ENCODE data around the gene EPSTI1.

Gene EPSTI1

DNA sequence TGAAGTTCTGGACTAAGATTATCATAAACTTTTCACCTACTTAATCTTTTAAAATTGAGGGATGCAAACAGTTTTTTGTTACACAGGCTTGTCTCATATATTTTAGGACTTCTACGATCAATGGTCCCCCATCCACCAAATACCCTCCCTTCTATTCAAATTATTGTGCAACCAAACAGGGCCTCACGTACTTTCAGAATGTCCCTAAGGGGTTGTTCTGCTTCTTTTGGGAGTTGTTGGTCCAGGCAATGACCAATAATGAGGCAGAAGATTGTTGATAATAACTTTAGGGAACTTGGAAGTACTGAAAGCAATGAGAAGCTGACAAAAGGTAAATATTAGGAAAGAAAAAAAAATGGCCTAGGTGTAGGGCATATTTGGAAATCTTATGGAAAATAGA, 34.2 kb upstream of the EPSTI1 start:
- H3K4me3 ChIP-seq (IDR thresholded peaks at IDR 0.05; ENCODE audit: insufficient read depth, low read depth, low read length) = no peak overlapping the region
- no peaks in the 10 kb centered on the region for H3K4me1 ChIP-seq (ENCODE audit: low read depth, poor library complexity, severe bottlenecking)
- TF ChIP-seq, protein P1, sequence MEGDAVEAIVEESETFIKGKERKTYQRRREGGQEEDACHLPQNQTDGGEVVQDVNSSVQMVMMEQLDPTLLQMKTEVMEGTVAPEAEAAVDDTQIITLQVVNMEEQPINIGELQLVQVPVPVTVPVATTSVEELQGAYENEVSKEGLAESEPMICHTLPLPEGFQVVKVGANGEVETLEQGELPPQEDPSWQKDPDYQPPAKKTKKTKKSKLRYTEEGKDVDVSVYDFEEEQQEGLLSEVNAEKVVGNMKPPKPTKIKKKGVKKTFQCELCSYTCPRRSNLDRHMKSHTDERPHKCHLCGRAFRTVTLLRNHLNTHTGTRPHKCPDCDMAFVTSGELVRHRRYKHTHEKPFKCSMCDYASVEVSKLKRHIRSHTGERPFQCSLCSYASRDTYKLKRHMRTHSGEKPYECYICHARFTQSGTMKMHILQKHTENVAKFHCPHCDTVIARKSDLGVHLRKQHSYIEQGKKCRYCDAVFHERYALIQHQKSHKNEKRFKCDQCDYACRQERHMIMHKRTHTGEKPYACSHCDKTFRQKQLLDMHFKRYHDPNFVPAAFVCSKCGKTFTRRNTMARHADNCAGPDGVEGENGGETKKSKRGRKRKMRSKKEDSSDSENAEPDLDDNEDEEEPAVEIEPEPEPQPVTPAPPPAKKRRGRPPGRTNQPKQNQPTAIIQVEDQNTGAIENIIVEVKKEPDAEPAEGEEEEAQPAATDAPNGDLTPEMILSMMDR (conservative IDR thresholded peaks at IDR 0.05; ENCODE audit: low read depth, low read length) = no peak
- no peaks in the 10 kb centered on the region for H4K20me1 ChIP-seq (ENCODE audit: insufficient read depth)
- no peak overlapping the region for H3K27ac ChIP-seq
- no peaks in the 10 kb centered on the region for H3K36me3 ChIP-seq (ENCODE audit: insufficient read depth)
- no peaks in the 10 kb centered on the region for H3K27me3 ChIP-seq (ENCODE audit: insufficient read depth, low read depth)
- no peak overlapping the region for H3K9ac ChIP-seq
- H3K79me2 ChIP-seq (ENCODE audit: insufficient read depth, low read depth) = no peaks in the 10 kb centered on the region
- H3K4me2 ChIP-seq = no peak overlapping the region
- no peak overlapping the region for H2AFZ ChIP-seq (ENCODE audit: low read depth)

DNA sequence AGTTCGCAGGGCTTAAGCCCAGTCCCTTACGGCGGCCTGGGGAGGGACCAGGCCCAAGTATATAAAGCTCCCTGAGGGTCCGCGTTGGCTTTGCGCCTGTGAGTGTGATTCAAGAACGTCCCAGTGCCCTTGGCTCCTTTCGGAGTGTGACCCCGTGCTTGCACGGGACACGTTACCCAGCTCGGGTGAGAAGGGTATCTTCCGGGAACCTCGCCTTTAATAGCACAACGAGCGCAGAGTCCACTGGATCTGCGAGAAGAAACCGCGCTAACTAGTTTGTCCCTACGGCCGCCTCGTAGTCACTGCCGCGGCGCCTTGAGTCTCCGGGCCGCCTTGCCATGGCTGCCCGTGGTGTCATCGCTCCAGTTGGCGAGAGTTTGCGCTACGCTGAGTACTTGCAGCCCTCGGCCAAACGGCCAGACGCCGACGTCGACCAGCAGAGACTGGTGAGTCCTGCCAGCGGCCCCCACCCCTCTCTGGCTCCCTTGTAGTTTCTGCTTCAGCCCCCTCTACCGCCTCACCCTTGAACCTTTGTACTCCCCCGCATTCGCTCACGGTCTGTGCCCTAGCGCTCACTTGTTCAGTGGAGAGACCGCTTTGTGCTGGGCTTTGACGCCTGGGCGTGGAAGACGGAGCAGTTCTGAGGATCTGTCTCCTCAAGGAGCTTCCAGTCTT, 31.4 kb upstream of the EPSTI1 start, which contains the start of gene DNAJC15:
DNAJC15 (plus strand) TSS at position 298 of the 675 bp plus-strand sequence; CDS start at position 339, 41 bp downstream.
- TF ChIP-seq, protein P1 (conservative IDR thresholded peaks at IDR 0.05; ENCODE audit: low read depth, low read length) = no peak
- H3K4me2 ChIP-seq = peak within 1 kb of the TSS; percentile 60; the same call in 1 of the 2 replicates
- H2AFZ ChIP-seq (ENCODE audit: low read depth) = peak within 1 kb of the TSS; percentile 57
- H3K79me2 ChIP-seq (ENCODE audit: insufficient read depth, low read depth) = no peaks in the 10 kb centered on the region
- H3K27me3 ChIP-seq (ENCODE audit: insufficient read depth, low read depth) = no peaks in the 10 kb centered on the region
- H3K9ac ChIP-seq = peak within 1 kb of the TSS; percentile 71
- no peaks in the 10 kb centered on the region for H4K20me1 ChIP-seq (ENCODE audit: insufficient read depth)
- H3K27ac ChIP-seq = peak within 1 kb of the TSS; percentile 50
- no peak within 1 kb of the TSS for H3K4me3 ChIP-seq (IDR thresholded peaks at IDR 0.05; ENCODE audit: insufficient read depth, low read depth, low read length)
- H3K4me1 ChIP-seq (ENCODE audit: low read depth, poor library complexity, severe bottlenecking) = no peaks in the 10 kb centered on the region
- H3K36me3 ChIP-seq (ENCODE audit: insufficient read depth) = no peaks in the 10 kb centered on the region

DNA sequence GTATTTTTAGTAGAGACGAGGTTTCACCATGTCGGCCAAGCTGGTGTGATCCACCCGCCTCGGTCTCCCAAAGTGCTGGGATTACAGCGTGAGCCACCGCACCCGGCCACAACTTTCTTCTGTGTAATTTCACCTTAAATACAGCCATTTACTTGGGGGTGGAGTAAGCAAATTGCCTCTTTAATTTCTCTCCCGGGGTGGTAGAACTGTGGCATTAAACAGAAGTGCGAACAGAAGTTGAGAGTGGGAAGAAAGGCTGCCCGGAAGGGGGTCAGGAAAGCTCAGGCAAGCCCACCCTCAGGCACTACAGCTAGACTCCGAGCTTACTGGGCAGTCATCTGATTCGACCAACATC, 30.9 kb upstream of the EPSTI1 start:
- TF ChIP-seq, protein P1 (conservative IDR thresholded peaks at IDR 0.05; ENCODE audit: low read depth, low read length) = no peak
- 0 out of 2 replicates have a peak overlapping the region, but pooled peaks have one; percentile 17 for H3K4me2 ChIP-seq
- H2AFZ ChIP-seq (ENCODE audit: low read depth) = peak overlapping the region; percentile 57
- H3K27me3 ChIP-seq (ENCODE audit: insufficient read depth, low read depth) = no peaks in the 10 kb centered on the region
- H4K20me1 ChIP-seq (ENCODE audit: insufficient read depth) = no peaks in the 10 kb centered on the region
- H3K9ac ChIP-seq = no peak overlapping the region
- no peaks in the 10 kb centered on the region for H3K79me2 ChIP-seq (ENCODE audit: insufficient read depth, low read depth)
- H3K4me1 ChIP-seq (ENCODE audit: low read depth, poor library complexity, severe bottlenecking) = no peaks in the 10 kb centered on the region
- H3K4me3 ChIP-seq (IDR thresholded peaks at IDR 0.05; ENCODE audit: insufficient read depth, low read depth, low read length) = no peak overlapping the region
- H3K27ac ChIP-seq = no peak overlapping the region
- H3K36me3 ChIP-seq (ENCODE audit: insufficient read depth) = no peaks in the 10 kb centered on the region

DNA sequence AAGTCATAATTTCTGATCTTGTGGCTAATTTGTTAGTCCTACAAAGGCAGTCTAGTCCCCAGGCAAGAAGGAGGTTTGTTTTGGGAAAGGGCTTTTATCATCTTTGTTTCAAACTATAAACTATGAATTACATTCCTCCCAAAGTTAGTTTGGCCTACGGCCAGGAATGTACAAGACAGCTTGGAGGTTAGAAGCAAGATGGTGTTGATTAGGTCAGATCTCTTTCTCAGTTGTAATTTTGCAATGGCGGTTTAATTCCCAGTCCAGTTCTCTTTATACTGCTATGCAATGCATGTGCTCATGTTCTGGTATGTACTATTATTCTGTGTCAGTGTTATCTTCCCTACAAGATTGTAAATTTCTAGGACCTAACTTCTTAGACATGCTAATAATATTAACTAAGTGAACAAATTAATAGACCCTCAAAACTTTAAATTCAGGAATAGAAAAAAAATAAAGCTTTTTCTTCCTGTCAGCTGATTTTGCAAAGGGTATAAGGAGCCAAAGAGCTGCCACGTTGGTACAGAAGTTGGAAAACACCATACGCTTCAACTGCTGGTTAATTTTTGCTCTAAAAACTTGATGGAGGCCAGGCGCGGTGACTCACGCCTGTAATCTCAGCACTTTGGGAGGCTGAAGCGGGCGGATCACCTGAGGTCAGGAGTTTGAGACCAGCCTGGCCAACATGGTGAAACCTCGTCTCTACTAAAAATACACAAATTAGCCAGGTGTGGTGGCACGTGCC, 30.1 kb upstream of the EPSTI1 start:
- Histone ChIP-seq H3K27me3 (ENCODE audit: insufficient read depth, low read depth) (no peaks in the 10 kb centered on the region), H3K4me2 (no peak overlapping the region), H3K36me3 (ENCODE audit: insufficient read depth) (no peaks in the 10 kb centered on the region), H3K4me1 (ENCODE audit: low read depth, poor library complexity, severe bottlenecking) (no peaks in the 10 kb centered on the region), H3K79me2 (ENCODE audit: insufficient read depth, low read depth) (no peaks in the 10 kb centered on the region), H3K27ac (no peak overlapping the region), H3K9ac (no peak overlapping the region), H4K20me1 (ENCODE audit: insufficient read depth) (no peaks in the 10 kb centered on the region), H3K4me3 (IDR thresholded peaks at IDR 0.05; ENCODE audit: insufficient read depth, low read depth, low read length) (no peak overlapping the region), H2AFZ (ENCODE audit: low read depth) (no peak overlapping the region)
- TF ChIP-seq, protein P1 (conservative IDR thresholded peaks at IDR 0.05; ENCODE audit: low read depth, low read length) = no peak

All from KMS-11 (cell line).